Measurements from ENCODE around the gene SEMA3A. TPM values are rescaled to one million over a fixed set of nuclear protein-coding genes. Genes with fewer than 3 reads are reported as not detected.

The SEMA3A gene
- total RNA-seq, 1 donor from 2014 or later, result 1.9 TPM

- TF ChIP-seq, protein P1, sequence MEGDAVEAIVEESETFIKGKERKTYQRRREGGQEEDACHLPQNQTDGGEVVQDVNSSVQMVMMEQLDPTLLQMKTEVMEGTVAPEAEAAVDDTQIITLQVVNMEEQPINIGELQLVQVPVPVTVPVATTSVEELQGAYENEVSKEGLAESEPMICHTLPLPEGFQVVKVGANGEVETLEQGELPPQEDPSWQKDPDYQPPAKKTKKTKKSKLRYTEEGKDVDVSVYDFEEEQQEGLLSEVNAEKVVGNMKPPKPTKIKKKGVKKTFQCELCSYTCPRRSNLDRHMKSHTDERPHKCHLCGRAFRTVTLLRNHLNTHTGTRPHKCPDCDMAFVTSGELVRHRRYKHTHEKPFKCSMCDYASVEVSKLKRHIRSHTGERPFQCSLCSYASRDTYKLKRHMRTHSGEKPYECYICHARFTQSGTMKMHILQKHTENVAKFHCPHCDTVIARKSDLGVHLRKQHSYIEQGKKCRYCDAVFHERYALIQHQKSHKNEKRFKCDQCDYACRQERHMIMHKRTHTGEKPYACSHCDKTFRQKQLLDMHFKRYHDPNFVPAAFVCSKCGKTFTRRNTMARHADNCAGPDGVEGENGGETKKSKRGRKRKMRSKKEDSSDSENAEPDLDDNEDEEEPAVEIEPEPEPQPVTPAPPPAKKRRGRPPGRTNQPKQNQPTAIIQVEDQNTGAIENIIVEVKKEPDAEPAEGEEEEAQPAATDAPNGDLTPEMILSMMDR (IDR thresholded peaks at IDR 0.05; ENCODE audit: borderline replicate concordance), result no peak
- Histone ChIP-seq H3K9me3 (replicated peaks) (no peaks in the 10 kb centered on the region), H3K27ac (replicated peaks) (no peak overlapping the region), H3K4me3 (no peak overlapping the region), H3K4me1 (no peaks in the 10 kb centered on the region), H3K27me3 (ENCODE audit: low read depth) (no peaks in the 10 kb centered on the region), H3K36me3 (no peaks in the 10 kb centered on the region)
- intact Hi-C loops (cut with micrococcal nuclease), result no loop called here
- no peak for DNase-seq
Measured at GRCh38 chr7:84136809-84137208, 57.8 kb downstream of the SEMA3A start.

DNA sequence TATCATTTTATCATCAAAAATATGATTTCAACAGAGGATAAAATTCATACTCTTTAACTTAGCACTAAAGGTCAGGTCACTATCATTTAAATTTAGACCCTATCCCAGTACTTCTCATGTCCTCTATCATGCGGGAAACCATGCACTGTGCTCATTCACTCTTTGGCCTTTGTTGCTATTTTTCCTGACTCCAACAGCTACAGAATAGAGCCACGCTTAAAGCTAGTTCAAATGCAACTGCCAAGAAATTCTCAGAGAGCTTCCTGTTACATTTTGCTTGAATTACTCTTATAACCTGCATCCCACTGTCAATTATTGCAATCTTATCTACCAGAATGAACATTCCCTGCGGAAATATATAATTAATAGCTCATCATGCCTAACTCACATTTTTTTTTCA is 58.3 kb downstream of the SEMA3A start:
- Histone ChIP-seq H3K4me1 (no peaks in the 10 kb centered on the region), H3K27ac (replicated peaks) (no peak overlapping the region), H3K36me3 (no peaks in the 10 kb centered on the region), H3K4me3 (no peak overlapping the region), H3K27me3 (ENCODE audit: low read depth) (no peaks in the 10 kb centered on the region), H3K9me3 (replicated peaks) (no peaks in the 10 kb centered on the region)
- TF ChIP-seq, protein P1 (IDR thresholded peaks at IDR 0.05; ENCODE audit: borderline replicate concordance), result no peak
- intact Hi-C loops (cut with micrococcal nuclease), result no loop called here
- DNase-seq, result no peak

- no peaks in the 10 kb centered on the region for H3K4me1 ChIP-seq
- TF ChIP-seq, protein P1 (IDR thresholded peaks at IDR 0.05; ENCODE audit: borderline replicate concordance), result no peak
- intact Hi-C loops (cut with micrococcal nuclease), result no loop called here
Measured at GRCh38 chr7:84134169-84134568, 60.4 kb downstream of the SEMA3A start.

GRCh38 chr7:84125654-84126053 is 68.9 kb downstream of the SEMA3A start:
- H3K4me1 ChIP-seq, result peaks cover 7% of the 10 kb centered on the region
- TF ChIP-seq, protein P1 (IDR thresholded peaks at IDR 0.05; ENCODE audit: borderline replicate concordance), result no peak
- no peak for DNase-seq
- H3K27ac ChIP-seq (replicated peaks), result no peak overlapping the region
- intact Hi-C loops (cut with micrococcal nuclease), result no loop called here
- no peak overlapping the region for H3K4me3 ChIP-seq
- no peaks in the 10 kb centered on the region for H3K27me3 ChIP-seq (ENCODE audit: low read depth)
- no peaks in the 10 kb centered on the region for H3K9me3 ChIP-seq (replicated peaks)
- no peaks in the 10 kb centered on the region for H3K36me3 ChIP-seq

More at GRCh38 chr7:84134169-84134568, 60.4 kb downstream of the SEMA3A start:
- no peaks in the 10 kb centered on the region for H3K36me3 ChIP-seq
- DNase-seq, result no peak
- no peaks in the 10 kb centered on the region for H3K27me3 ChIP-seq (ENCODE audit: low read depth)
- no peak overlapping the region for H3K4me3 ChIP-seq
- H3K27ac ChIP-seq (replicated peaks), result no peak overlapping the region
- no peaks in the 10 kb centered on the region for H3K9me3 ChIP-seq (replicated peaks)

DNA sequence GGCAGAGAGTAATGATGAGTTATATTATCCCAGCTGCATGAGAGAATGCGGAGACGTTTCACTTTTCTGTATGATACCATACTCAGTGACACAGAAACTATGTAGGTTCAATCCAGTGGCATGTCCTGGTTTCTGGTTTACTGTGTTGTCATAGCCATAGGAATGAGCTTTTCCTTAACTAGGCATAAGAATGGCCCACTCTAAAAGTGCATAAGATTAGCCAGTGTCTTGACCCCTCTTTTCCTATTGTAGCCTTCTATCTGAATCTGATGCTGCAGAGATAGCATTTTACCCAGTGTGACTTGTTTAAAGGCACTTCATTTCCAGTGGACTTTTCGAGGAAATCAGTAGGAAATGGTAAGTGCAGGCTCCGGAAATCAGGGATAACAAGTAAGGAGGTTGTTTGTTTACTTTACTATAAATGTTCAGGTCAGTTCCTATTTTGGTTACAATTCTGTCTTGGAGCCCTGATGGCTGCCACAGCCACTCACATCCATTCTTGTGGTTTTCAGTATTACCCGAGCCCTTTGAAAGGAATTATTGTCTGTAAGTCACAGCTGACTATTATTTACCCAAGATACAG is 70.5 kb downstream of the SEMA3A start:
- H3K36me3 ChIP-seq, result no peaks in the 10 kb centered on the region
- DNase-seq, result no peak
- TF ChIP-seq, protein P1 (IDR thresholded peaks at IDR 0.05; ENCODE audit: borderline replicate concordance), result no peak

More for the DNA sequence above, 70.5 kb downstream of the SEMA3A start:
- Histone ChIP-seq H3K4me1 (peaks cover 7% of the 10 kb centered on the region), H3K27ac (replicated peaks) (no peak overlapping the region), H3K4me3 (no peak overlapping the region), H3K9me3 (replicated peaks) (no peaks in the 10 kb centered on the region), H3K27me3 (ENCODE audit: low read depth) (no peaks in the 10 kb centered on the region)
- intact Hi-C loops (cut with micrococcal nuclease), result no loop called here

All from left ventricle myocardium inferior (tissue), 1 donor.